SH-SY5Y (cell line): ENCODE results near the gene USP50.

Experiments
- GATA2 ChIP-seq: IDR thresholded peaks from 2 replicates; pipeline ENCODE4 v1.6.1; 2011; ENCODE audit warnings: mild to moderate bottlenecking, low read depth, low read length
- GATA3 ChIP-seq: IDR thresholded peaks from 2 replicates; pipeline ENCODE4 v1.6.1; 2011; ENCODE audit warnings: low read depth, mild to moderate bottlenecking, low read length, moderate library complexity

GRCh38 chr15:50463423-50464358 lies 82.8 kb downstream of the USP50 start:
- TF ChIP-seq GATA3 (no peak), GATA2 (no peak)
